ENCODE results near the gene FAM13A. TPM values are rescaled to one million over a fixed set of nuclear protein-coding genes. Genes with fewer than 3 reads are reported as not detected.

The FAM13A gene
- total RNA-seq, 1 donor from 2014 or later, result 2.7 TPM

- POLR2A ChIA-PET, result no interaction called here
- no peak for TF ChIP-seq CTCF (IDR thresholded peaks at IDR 0.05)
- H3K4me3 Mint-ChIP-seq, result no peak overlapping the region
- no peak for DNase-seq
- H3K36me3 Mint-ChIP-seq (ENCODE audit: low read depth), result no peaks in the 10 kb centered on the region
- no peaks in the 10 kb centered on the region for H3K4me1 Mint-ChIP-seq
- no peaks in the 10 kb centered on the region for H3K9me3 Mint-ChIP-seq
- no peak for ATAC-seq (ENCODE audit: low read depth)
- no peaks in the 10 kb centered on the region for H3K27me3 Mint-ChIP-seq
- intact Hi-C loops (cut with micrococcal nuclease), result no loop called here
- CTCF ChIA-PET, result no interaction called here
- H3K27ac Mint-ChIP-seq, result no peak overlapping the region
Observed at GRCh38 chr4:88960576-88960975, 96.4 kb downstream of the FAM13A start.

- no peak for ATAC-seq (ENCODE audit: low read depth)
- no peak for DNase-seq
- Mint-ChIP-seq H3K4me3 (no peak overlapping the region), H3K27ac (no peak overlapping the region), H3K36me3 (ENCODE audit: low read depth) (no peaks in the 10 kb centered on the region), H3K4me1 (no peaks in the 10 kb centered on the region), H3K27me3 (no peaks in the 10 kb centered on the region), H3K9me3 (no peaks in the 10 kb centered on the region)
- intact Hi-C loops (cut with micrococcal nuclease), result no loop called here
- ChIA-PET POLR2A (no interaction called here), CTCF (no interaction called here)
- no peak for TF ChIP-seq CTCF (IDR thresholded peaks at IDR 0.05)
Observed at GRCh38 chr4:88958080-88958479, 98.9 kb downstream of the FAM13A start.

- Mint-ChIP-seq H3K27me3 (no peaks in the 10 kb centered on the region), H3K36me3 (ENCODE audit: low read depth) (no peaks in the 10 kb centered on the region), H3K9me3 (no peaks in the 10 kb centered on the region), H3K4me3 (no peak overlapping the region), H3K27ac (no peak overlapping the region), H3K4me1 (no peaks in the 10 kb centered on the region)
- no peak for TF ChIP-seq CTCF (IDR thresholded peaks at IDR 0.05)
- ATAC-seq (ENCODE audit: low read depth) (no peak), DNase-seq (no peak)
- POLR2A ChIA-PET, result no interaction called here
- CTCF ChIA-PET, result no interaction called here
- intact Hi-C loops (cut with micrococcal nuclease), result no loop called here
Observed at GRCh38 chr4:88957570-88957969, 99.4 kb downstream of the FAM13A start.

GRCh38 chr4:88955580-88956380, 101.2 kb downstream of the FAM13A start:
- intact Hi-C loops (cut with micrococcal nuclease), result no loop called here
- ATAC-seq (ENCODE audit: low read depth), result no peak
- Mint-ChIP-seq H3K27me3 (no peaks in the 10 kb centered on the region), H3K27ac (no peak overlapping the region), H3K4me3 (no peak overlapping the region), H3K36me3 (ENCODE audit: low read depth) (no peaks in the 10 kb centered on the region), H3K4me1 (no peaks in the 10 kb centered on the region), H3K9me3 (no peaks in the 10 kb centered on the region)
- DNase-seq, result no peak
- CTCF ChIA-PET, result no interaction called here
- TF ChIP-seq CTCF (IDR thresholded peaks at IDR 0.05), result no peak
- POLR2A ChIA-PET, result no interaction called here

GRCh38 chr4:88953400-88953799, 103.6 kb downstream of the FAM13A start:
- Mint-ChIP-seq H3K27ac (no peak overlapping the region), H3K4me1 (no peaks in the 10 kb centered on the region), H3K36me3 (ENCODE audit: low read depth) (no peaks in the 10 kb centered on the region), H3K4me3 (no peak overlapping the region), H3K27me3 (no peaks in the 10 kb centered on the region), H3K9me3 (no peaks in the 10 kb centered on the region)
- ChIA-PET POLR2A (no interaction called here), CTCF (no interaction called here)
- no peak for TF ChIP-seq CTCF (IDR thresholded peaks at IDR 0.05)
- ATAC-seq (ENCODE audit: low read depth) (no peak), DNase-seq (no peak)
- intact Hi-C loops (cut with micrococcal nuclease), result no loop called here

All from activated B cell treated with CpG ODN at 0.5 μM for 24 hours (primary cell).